Measurements from ENCODE around the gene SLC13A3. TPM values are rescaled to one million over a fixed set of nuclear protein-coding genes. Genes with fewer than 3 reads are reported as not detected.

Gene SLC13A3
- total RNA-seq, 1 donor from 2014 or later, result 7.9 TPM

DNA sequence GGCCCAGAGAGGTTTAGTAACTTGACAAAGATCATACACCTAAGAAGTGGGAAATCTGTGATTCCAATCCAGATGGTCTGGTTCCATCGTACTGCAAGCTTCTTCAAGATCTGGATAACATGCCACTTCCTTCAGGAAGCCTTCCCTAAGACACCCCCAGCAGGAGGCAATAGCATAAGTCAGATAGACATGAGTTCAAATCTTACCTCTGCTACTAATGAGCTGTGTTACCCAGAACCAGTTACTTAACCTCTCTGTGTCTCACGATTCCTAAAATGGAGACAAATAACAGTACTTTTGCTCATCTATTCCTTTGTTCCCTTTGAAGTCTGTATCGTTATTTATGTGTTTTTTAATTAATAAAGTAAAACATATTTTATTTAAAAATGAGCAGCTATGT is 78.5 kb downstream of the SLC13A3 start:
- DNase-seq (ENCODE audit: extremely low spot score, unreplicated experiment), result no peak
- H3K9me3 Mint-ChIP-seq, result no peaks in the 10 kb centered on the region
- no peaks in the 10 kb centered on the region for H3K36me3 Mint-ChIP-seq
- TF ChIP-seq, protein P1, sequence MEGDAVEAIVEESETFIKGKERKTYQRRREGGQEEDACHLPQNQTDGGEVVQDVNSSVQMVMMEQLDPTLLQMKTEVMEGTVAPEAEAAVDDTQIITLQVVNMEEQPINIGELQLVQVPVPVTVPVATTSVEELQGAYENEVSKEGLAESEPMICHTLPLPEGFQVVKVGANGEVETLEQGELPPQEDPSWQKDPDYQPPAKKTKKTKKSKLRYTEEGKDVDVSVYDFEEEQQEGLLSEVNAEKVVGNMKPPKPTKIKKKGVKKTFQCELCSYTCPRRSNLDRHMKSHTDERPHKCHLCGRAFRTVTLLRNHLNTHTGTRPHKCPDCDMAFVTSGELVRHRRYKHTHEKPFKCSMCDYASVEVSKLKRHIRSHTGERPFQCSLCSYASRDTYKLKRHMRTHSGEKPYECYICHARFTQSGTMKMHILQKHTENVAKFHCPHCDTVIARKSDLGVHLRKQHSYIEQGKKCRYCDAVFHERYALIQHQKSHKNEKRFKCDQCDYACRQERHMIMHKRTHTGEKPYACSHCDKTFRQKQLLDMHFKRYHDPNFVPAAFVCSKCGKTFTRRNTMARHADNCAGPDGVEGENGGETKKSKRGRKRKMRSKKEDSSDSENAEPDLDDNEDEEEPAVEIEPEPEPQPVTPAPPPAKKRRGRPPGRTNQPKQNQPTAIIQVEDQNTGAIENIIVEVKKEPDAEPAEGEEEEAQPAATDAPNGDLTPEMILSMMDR (conservative IDR thresholded peaks at IDR 0.05), result no peak
- no peak overlapping the region for H3K4me3 Mint-ChIP-seq
- H3K4me1 Mint-ChIP-seq (ENCODE audit: unreplicated experiment), result peaks cover 4% of the 10 kb centered on the region
- H3K27me3 Mint-ChIP-seq, result peaks cover 4% of the 10 kb centered on the region
- H3K27ac Mint-ChIP-seq, result no peak overlapping the region

DNA sequence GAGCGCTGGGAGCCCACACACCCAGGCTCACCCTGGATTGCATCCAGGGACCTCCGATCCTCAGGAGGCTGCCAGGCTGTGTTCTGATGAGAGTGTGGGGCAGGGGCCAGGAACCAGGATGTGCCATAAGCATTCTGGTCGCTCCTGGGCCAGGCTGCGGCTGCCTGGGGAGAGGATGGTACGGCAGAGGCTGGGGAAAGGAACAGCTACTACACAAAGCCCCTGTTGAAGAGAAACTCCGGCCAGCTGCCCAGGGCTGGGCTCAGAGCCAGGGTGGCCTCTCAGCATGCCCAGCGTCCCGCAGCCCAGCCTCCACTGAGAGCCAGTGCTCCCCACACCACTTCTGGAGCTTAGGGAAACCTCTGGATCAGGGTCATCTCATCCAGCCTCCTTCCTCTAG is 79.1 kb downstream of the SLC13A3 start:
- Mint-ChIP-seq H3K4me1 (ENCODE audit: unreplicated experiment) (peaks cover 4% of the 10 kb centered on the region), H3K9me3 (no peaks in the 10 kb centered on the region), H3K4me3 (no peak overlapping the region), H3K27me3 (peaks cover 4% of the 10 kb centered on the region), H3K36me3 (no peaks in the 10 kb centered on the region), H3K27ac (no peak overlapping the region)
- TF ChIP-seq, protein P1 (conservative IDR thresholded peaks at IDR 0.05), result no peak
- DNase-seq (ENCODE audit: extremely low spot score, unreplicated experiment), result no peak

DNA sequence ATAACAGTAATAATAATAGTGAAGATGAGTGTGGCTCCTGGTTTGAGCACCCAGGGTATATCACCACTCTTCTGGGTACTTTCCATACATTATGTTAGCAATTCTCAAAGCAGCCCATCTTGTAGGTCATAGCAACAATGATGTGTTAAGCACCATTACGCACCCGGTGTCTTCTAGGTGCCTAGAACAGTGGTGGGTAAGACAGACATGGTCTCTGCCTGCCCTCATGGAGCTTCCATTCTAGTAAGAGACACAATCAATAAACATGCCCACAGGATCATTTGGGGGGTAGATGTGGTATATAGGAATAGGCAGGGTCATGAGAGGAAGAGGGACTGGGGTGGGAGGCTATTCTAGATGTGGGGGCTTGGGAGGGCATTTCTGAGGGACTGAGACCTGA is 79.8 kb downstream of the SLC13A3 start:
- no peak overlapping the region for H3K27ac Mint-ChIP-seq
- H3K27me3 Mint-ChIP-seq, result peaks cover 4% of the 10 kb centered on the region
- H3K9me3 Mint-ChIP-seq, result no peaks in the 10 kb centered on the region
- peaks cover 4% of the 10 kb centered on the region for H3K4me1 Mint-ChIP-seq (ENCODE audit: unreplicated experiment)
- H3K4me3 Mint-ChIP-seq, result no peak overlapping the region
- DNase-seq (ENCODE audit: extremely low spot score, unreplicated experiment), result no peak
- H3K36me3 Mint-ChIP-seq, result no peaks in the 10 kb centered on the region
- TF ChIP-seq, protein P1 (conservative IDR thresholded peaks at IDR 0.05), result no peak

DNA sequence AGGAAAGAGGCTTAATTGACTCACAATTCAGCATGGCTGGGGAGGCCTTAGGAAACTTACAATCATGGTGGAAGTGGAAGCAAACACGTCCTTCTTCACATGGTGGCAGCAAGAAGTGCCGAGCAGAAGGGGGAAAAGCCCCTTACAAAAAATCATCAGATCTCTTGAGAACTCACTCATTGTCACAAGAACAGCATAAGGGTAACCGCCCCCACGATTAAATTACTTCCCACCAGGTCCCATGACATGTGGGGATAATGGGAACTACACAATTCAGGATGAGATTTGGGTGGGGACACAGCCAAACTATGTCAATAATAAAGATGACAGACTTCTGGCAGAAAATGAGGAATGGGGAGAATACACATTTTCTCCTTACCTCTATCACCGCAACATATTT is 80.3 kb downstream of the SLC13A3 start:
- TF ChIP-seq, protein P1 (conservative IDR thresholded peaks at IDR 0.05), result no peak

DNA sequence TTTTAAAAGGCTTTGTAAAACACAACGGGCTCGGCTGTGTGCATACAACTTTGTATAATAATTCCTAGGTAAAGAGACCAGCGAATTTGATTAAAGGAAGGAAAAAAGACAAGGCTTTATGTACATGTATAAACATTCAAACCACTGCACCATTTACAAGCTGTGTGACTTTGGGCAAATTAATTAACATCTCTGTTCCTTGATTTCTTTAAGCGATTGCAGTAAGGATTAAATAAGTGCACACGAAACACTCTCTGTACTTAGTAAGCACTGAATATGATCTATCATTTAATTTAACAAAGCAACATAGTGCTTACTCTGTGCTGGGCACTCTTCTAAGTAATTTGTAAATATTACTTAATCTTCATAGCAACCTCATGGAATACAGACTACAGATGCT is 81.3 kb downstream of the SLC13A3 start:
- no peak for DNase-seq (ENCODE audit: extremely low spot score, unreplicated experiment)
- Mint-ChIP-seq H3K4me1 (ENCODE audit: unreplicated experiment) (peaks cover 4% of the 10 kb centered on the region), H3K36me3 (no peaks in the 10 kb centered on the region), H3K27ac (no peak overlapping the region), H3K4me3 (no peak overlapping the region), H3K27me3 (peaks cover 4% of the 10 kb centered on the region), H3K9me3 (no peaks in the 10 kb centered on the region)
- TF ChIP-seq, protein P1 (conservative IDR thresholded peaks at IDR 0.05), result no peak

More for the DNA sequence above, 80.3 kb downstream of the SLC13A3 start:
- H3K36me3 Mint-ChIP-seq, result no peaks in the 10 kb centered on the region
- no peaks in the 10 kb centered on the region for H3K9me3 Mint-ChIP-seq
- H3K4me3 Mint-ChIP-seq, result no peak overlapping the region
- H3K27ac Mint-ChIP-seq, result no peak overlapping the region
- no peak for DNase-seq (ENCODE audit: extremely low spot score, unreplicated experiment)
- H3K27me3 Mint-ChIP-seq, result peaks cover 4% of the 10 kb centered on the region
- peaks cover 4% of the 10 kb centered on the region for H3K4me1 Mint-ChIP-seq (ENCODE audit: unreplicated experiment)

DNA sequence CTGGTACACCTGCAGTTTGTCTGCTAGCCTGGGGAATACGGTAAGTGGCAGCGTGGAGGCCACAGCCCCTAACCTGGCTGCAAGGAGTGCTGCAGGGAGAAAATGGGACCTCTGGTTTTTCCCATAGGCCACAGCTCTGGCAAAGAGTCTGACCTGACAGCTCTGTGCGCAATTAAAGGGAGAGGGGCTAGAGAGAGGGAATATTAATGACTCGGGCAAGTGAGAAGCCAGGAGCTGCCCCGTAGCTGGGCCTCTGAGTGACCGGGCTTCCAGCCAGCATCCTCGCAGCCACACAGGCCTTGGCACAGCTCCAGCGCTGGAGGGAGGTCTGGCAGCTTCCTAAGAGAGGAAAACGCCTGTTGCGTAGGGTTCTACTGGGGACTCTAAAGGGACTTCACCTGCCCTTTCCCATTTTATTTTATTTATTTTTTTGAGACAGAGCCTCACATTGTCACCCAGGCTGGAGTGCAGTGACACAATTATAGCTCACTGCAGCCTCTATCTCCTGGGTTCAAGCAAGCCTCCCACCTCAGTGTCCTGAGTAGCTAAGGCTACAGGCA is 82.6 kb downstream of the SLC13A3 start:
- Mint-ChIP-seq H3K4me3 (no peak overlapping the region), H3K4me1 (ENCODE audit: unreplicated experiment) (peaks cover 4% of the 10 kb centered on the region), H3K36me3 (no peaks in the 10 kb centered on the region), H3K9me3 (no peaks in the 10 kb centered on the region), H3K27me3 (peaks cover 4% of the 10 kb centered on the region), H3K27ac (no peak overlapping the region)
- no peak for DNase-seq (ENCODE audit: extremely low spot score, unreplicated experiment)
- TF ChIP-seq, protein P1 (conservative IDR thresholded peaks at IDR 0.05), result no peak

All from type B pancreatic cell (in vitro differentiated cells).